ENCODE data around the gene CUEDC2.

Gene CUEDC2

GRCh38 chr10:102395400-102396316 is 36.7 kb downstream of the CUEDC2 start, which contains the start of gene NFKB2:
NFKB2 (plus strand) TSS chr10:102395705; CDS start chr10:102395960, 255 bp downstream.
- DNase-seq, result peak; percentile 94

- peak; percentile 59 for DNase-seq
Measured at GRCh38 chr10:102394801-102395399, 37.5 kb downstream of the CUEDC2 start.

GRCh38 chr10:102394079-102394800 is 38.1 kb downstream of the CUEDC2 start:
- peak; percentile 99 for DNase-seq

- DNase-seq, result no peak
Measured at GRCh38 chr10:102393411-102394078, 38.8 kb downstream of the CUEDC2 start.

- DNase-seq, result no peak
Measured at GRCh38 chr10:102392306-102392705, 40.1 kb downstream of the CUEDC2 start.

GRCh38 chr10:102389894-102390293 is 42.5 kb downstream of the CUEDC2 start:
- no peak for DNase-seq

GRCh38 chr10:102384606-102385429 is 47.6 kb downstream of the CUEDC2 start:
- DNase-seq, result no peak

- DNase-seq, result no peak
Measured at GRCh38 chr10:102384053-102384452, 48.3 kb downstream of the CUEDC2 start.

GRCh38 chr10:102382871-102383270 is 49.5 kb downstream of the CUEDC2 start:
- DNase-seq, result no peak

GRCh38 chr10:102381983-102382382 is 50.4 kb downstream of the CUEDC2 start:
- DNase-seq, result no peak

- no peak for DNase-seq
Measured at GRCh38 chr10:102379383-102379782, 53.0 kb downstream of the CUEDC2 start.

- DNase-seq, result no peak
Measured at GRCh38 chr10:102376901-102377300, 55.5 kb downstream of the CUEDC2 start.

GRCh38 chr10:102375867-102376266 is 56.5 kb downstream of the CUEDC2 start:
- DNase-seq, result no peak

GRCh38 chr10:102375250-102375649 is 57.1 kb downstream of the CUEDC2 start:
- DNase-seq, result no peak
